Vagina (tissue), 2 donors: ENCODE results near the gene TMEM203. TPM values are rescaled to one million over a fixed set of nuclear protein-coding genes. Genes with fewer than 3 reads are reported as not detected.

Source experiments
- DNase-seq, 2 donors: peaks; one replicate each; pipeline ENCODE4 v3.0.0-alpha.2; 2017; ENCODE audit errors: extremely low spot score in 2 of 2
- H3K27ac ChIP-seq: fragments of 200-600 bp; sonication (generic); one replicate; pipeline ENCODE4 v1.5.1; 2019
- H3K27me3 ChIP-seq: fragments of 200-600 bp; sonication (generic); one replicate; pipeline ENCODE4 v1.5.1; 2019
- H3K36me3 ChIP-seq, 2 donors: fragments of 200-600 bp; sonication (generic); one replicate each; pipeline ENCODE4 v1.5.1; 2017 to 2019
- H3K4me1 ChIP-seq: fragments of 200-600 bp; sonication (generic); one replicate; pipeline ENCODE4 v1.5.1; 2019
- H3K4me3 ChIP-seq, 2 donors: fragments of 200-600 bp; sonication (generic); 1 replicate in 1 of 2; 2 replicates in 1 of 2; pipeline ENCODE4 v1.5.1; 2016 to 2019
- H3K9me3 ChIP-seq: fragments of 200-600 bp; sonication (generic); one replicate; pipeline ENCODE4 v1.5.1; 2019
- POLR2A ChIP-seq, 2 donors: fragments of 450-650 bp; IDR thresholded peaks; one replicate each; pipeline ENCODE4 v1.6.1; 2017; ENCODE audit warnings: antibody characterized with exemption in 2 of 2, mild to moderate bottlenecking in 2 of 2, moderate library complexity in 2 of 2
- POLR2AphosphoS5 ChIP-seq, 2 donors: sonication (generic); formaldehyde crosslinking; IDR thresholded peaks; one replicate each; pipeline ENCODE4 v1.9.0; 2017; ENCODE audit warnings: antibody characterized with exemption in 2 of 2, mild to moderate bottlenecking in 2 of 2, low read depth in 1 of 2; ENCODE audit not compliant: insufficient read depth in 1 of 2
- intact Hi-C: fragments of 100-400 bp; cut with DNase I; formaldehyde crosslinking; loops from one replicate; pipeline ENCODE4 v1.15.1; 2023
- total RNA-seq: library from RNA; depleted of rRNA; stranded (reverse); fragments of >200 nt; gene quantifications from one replicate; pipeline ENCODE4 v1.2.3, GENCODE V29; 2016
- TF ChIP-seq, protein P1 (sequence below), 3 experiments: fragments of 450-650 bp in 2 of 3; fragments of 200-600 bp in 1 of 3; sonication (generic) in 1 of 3; IDR thresholded peaks; one replicate each; pipeline ENCODE4 v1.5.1; 2017 to 2019; ENCODE audit warnings: antibody characterized with exemption in 3 of 3, mild to moderate bottlenecking in 2 of 3, moderate library complexity in 2 of 3

Gene TMEM203
- total RNA-seq, 1 donor from 2014 or later, result 24.6 TPM

DNA sequence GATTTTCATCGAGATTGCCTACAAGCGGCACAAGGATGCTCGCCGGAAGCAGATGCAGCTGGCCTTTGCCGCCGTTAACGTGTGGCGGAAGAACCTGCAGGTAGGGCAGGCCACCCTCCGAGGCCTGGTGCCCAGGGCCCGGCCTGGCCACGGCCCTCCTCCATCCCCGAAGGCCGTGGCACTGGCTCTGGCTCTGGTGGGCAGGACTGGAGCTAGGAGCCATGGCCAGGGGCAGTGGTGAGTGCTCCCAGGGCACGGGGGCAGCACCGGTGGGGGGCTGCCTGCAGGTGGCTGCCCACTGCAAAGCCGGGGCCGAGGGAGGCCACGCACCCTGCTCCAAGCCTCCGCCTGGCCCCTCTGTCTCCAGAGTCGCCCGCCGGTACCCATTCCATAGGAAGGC lies 41.6 kb downstream of the TMEM203 start:
- DNase-seq, result no peak
- H3K36me3 ChIP-seq, result no peaks in the 10 kb centered on the region
- H3K4me1 ChIP-seq, result peaks cover 43% of the 10 kb centered on the region
- no peak overlapping the region for H3K4me3 ChIP-seq
- H3K9me3 ChIP-seq, result no peaks in the 10 kb centered on the region
- TF ChIP-seq POLR2AphosphoS5 (IDR thresholded peaks at IDR 0.05; ENCODE audit: insufficient read depth in 1 of 2, low read depth in 1 of 2), result no peak
- no peak for TF ChIP-seq POLR2A (IDR thresholded peaks at IDR 0.05)
- TF ChIP-seq, protein P1, sequence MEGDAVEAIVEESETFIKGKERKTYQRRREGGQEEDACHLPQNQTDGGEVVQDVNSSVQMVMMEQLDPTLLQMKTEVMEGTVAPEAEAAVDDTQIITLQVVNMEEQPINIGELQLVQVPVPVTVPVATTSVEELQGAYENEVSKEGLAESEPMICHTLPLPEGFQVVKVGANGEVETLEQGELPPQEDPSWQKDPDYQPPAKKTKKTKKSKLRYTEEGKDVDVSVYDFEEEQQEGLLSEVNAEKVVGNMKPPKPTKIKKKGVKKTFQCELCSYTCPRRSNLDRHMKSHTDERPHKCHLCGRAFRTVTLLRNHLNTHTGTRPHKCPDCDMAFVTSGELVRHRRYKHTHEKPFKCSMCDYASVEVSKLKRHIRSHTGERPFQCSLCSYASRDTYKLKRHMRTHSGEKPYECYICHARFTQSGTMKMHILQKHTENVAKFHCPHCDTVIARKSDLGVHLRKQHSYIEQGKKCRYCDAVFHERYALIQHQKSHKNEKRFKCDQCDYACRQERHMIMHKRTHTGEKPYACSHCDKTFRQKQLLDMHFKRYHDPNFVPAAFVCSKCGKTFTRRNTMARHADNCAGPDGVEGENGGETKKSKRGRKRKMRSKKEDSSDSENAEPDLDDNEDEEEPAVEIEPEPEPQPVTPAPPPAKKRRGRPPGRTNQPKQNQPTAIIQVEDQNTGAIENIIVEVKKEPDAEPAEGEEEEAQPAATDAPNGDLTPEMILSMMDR (IDR thresholded peaks at IDR 0.05), result no peak
- H3K27me3 ChIP-seq, result peaks cover 49% of the 10 kb centered on the region
- H3K27ac ChIP-seq, result no peak overlapping the region
- intact Hi-C loops, result loop anchor here (10.0 kb wide), 1 partner anchor 251 kb away; no protein-coding TSS in a partner anchor

DNA sequence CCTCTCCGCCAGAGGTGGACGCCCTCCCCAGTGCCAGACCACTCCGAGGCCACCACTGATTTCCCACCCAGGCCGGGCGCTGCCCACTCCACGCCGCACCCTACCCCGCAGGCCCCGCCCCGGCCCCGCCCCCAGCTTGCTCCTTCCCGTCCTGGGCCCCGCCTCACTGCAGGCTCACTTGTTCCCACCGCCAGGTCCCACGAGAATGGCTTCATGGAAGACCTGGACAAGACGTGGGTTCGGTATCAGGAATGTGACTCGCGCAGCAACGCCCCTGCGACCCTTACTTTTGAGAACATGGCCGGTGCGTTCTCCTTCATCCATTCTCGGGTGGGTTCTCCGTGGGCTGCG lies 42.1 kb downstream of the TMEM203 start:
- H3K9me3 ChIP-seq, result no peaks in the 10 kb centered on the region
- no peak for TF ChIP-seq POLR2AphosphoS5 (IDR thresholded peaks at IDR 0.05; ENCODE audit: insufficient read depth in 1 of 2, low read depth in 1 of 2)
- TF ChIP-seq POLR2A (IDR thresholded peaks at IDR 0.05), result no peak
- TF ChIP-seq, protein P1 (IDR thresholded peaks at IDR 0.05), result no peak
- peaks cover 48% of the 10 kb centered on the region for H3K27me3 ChIP-seq
- H3K27ac ChIP-seq, result no peak overlapping the region
- H3K36me3 ChIP-seq, result no peaks in the 10 kb centered on the region
- intact Hi-C loops, result loop anchor here (10.0 kb wide), 1 partner anchor 251 kb away; no protein-coding TSS in a partner anchor
- peaks cover 39% of the 10 kb centered on the region for H3K4me1 ChIP-seq
- H3K4me3 ChIP-seq, result peak overlapping the region; percentile 4 to 24
- no peak for DNase-seq

DNA sequence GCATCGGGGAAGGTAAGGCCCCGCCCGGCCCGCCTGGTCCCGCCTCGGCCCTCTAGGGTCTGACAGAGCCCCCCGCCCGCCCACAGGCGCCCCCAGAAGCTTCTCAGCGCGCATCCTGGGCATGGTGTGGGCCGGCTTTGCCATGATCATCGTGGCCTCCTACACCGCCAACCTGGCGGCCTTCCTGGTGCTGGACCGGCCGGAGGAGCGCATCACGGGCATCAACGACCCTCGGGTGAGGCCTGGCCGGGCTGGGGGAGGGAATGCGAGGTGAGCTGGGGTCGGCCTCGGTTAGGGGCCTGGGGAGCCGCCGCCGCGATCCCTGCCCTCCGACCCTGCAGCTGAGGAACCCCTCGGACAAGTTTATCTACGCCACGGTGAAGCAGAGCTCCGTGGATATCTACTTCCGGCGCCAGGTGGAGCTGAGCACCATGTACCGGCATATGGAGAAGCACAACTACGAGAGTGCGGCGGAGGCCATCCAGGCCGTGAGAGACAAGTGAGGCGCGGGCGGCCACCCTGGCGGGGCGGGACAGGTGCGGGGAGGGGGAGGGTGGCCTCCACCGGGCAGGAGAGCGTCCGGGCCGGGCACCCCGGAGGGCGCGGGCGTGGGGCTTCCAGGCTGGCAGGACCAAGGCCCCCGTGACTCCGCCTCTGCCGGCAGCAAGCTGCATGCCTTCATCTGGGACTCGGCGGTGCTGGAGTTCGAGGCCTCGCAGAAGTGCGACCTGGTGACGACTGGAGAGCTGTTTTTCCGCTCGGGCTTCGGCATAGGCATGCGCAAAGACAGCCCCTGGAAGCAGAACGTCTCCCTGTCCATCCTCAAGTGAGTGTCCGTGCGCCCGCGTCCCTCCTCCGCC lies 42.7 kb downstream of the TMEM203 start:
- intact Hi-C loops, result loop anchor here (10.0 kb wide), 1 partner anchor 252 kb away; no protein-coding TSS in a partner anchor
- no peaks in the 10 kb centered on the region for H3K36me3 ChIP-seq
- peak overlapping the region; percentile 4 to 24 for H3K4me3 ChIP-seq
- H3K27ac ChIP-seq, result no peak overlapping the region
- no peak for TF ChIP-seq POLR2AphosphoS5 (IDR thresholded peaks at IDR 0.05; ENCODE audit: insufficient read depth in 1 of 2, low read depth in 1 of 2)
- TF ChIP-seq, protein P1 (IDR thresholded peaks at IDR 0.05), result no peak
- TF ChIP-seq POLR2A (IDR thresholded peaks at IDR 0.05), result no peak
- H3K4me1 ChIP-seq, result peaks cover 33% of the 10 kb centered on the region
- no peak for DNase-seq
- no peaks in the 10 kb centered on the region for H3K9me3 ChIP-seq
- H3K27me3 ChIP-seq, result peaks cover 42% of the 10 kb centered on the region

DNA sequence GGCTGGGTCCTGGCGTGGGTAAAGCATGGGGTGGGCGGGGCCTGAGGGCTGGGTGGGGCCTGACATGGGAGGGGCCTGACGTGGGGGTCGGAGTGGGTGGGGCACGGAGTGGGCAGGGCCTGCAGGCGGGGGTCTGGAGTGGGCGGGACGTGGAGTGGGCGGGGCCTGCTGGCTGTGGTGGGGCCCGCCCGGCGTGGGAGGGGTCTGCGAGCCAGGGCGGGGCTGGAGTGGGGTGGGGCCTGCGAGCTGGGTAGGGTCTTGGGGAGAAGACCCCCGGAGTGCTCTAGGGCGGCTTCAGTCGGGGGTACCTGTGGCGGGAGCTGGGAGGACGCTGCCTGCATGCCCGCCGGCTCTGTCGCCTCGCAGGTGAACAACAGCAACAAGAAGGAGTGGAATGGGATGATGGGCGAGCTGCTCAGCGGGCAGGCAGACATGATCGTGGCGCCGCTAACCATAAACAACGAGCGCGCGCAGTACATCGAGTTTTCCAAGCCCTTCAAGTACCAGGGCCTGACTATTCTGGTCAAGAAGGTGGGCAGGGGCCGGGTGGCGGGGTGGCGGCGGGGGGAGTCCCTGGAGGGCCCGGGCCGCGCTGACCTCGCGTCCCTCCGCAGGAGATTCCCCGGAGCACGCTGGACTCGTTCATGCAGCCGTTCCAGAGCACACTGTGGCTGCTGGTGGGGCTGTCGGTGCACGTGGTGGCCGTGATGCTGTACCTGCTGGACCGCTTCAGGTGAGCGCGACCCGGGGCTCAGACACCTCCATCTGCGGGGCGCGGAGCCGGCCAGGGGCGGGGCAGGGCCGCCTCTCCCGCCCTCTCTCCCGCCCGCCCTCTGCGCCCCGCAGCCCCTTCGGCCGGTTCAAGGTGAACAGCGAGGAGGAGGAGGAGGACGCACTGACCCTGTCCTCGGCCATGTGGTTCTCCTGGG lies 43.6 kb downstream of the TMEM203 start:
- H3K36me3 ChIP-seq, result no peaks in the 10 kb centered on the region
- H3K4me3 ChIP-seq, result peak overlapping the region; percentile 4 to 5
- intact Hi-C loops, result loop anchor here (10.0 kb wide), 1 partner anchor 253 kb away; no protein-coding TSS in a partner anchor
- TF ChIP-seq, protein P1 (IDR thresholded peaks at IDR 0.05), result no peak
- TF ChIP-seq POLR2A (IDR thresholded peaks at IDR 0.05), result no peak
- TF ChIP-seq POLR2AphosphoS5 (IDR thresholded peaks at IDR 0.05; ENCODE audit: insufficient read depth in 1 of 2, low read depth in 1 of 2), result no peak
- no peak overlapping the region for H3K27ac ChIP-seq
- DNase-seq, result no peak
- peaks cover 30% of the 10 kb centered on the region for H3K4me1 ChIP-seq
- no peaks in the 10 kb centered on the region for H3K9me3 ChIP-seq
- peaks cover 34% of the 10 kb centered on the region for H3K27me3 ChIP-seq
